HG03159 (cell line): Measurements from ENCODE around the gene MSLN.
"Not testable (repeated sequence)": the region's sequence is repeated elsewhere in the genome, so short reads cannot be mapped to it uniquely, and the experiment has no call there.

Experiments
- ATAC-seq: cut with Tn5 transposase; IDR thresholded peaks from one replicate; pipeline ENCODE4 v1.9.1; 2021; ENCODE audit warnings: mild to moderate bottlenecking, moderate library complexity; ENCODE audit not compliant: unreplicated experiment

MSLN gene

GRCh38 chr16:754121-754607 lies 6.4 kb upstream of the MSLN start:
- not testable (repeated sequence) for ATAC-seq

- no peak for ATAC-seq
Measured at GRCh38 chr16:754656-755055, 5.9 kb upstream of the MSLN start.

GRCh38 chr16:756428-756827 lies 4.1 kb upstream of the MSLN start:
- ATAC-seq: no peak

- no peak for ATAC-seq
Measured at GRCh38 chr16:759110-759910, 1.2 kb upstream of the MSLN start.

- ATAC-seq: no peak
Measured at GRCh38 chr16:760065-760464, 469 bp upstream of the MSLN start.

GRCh38 chr16:761625-762513 lies 1.3 kb downstream of the MSLN start:
- ATAC-seq: no peak

- no peak for ATAC-seq
Measured at GRCh38 chr16:762595-763268, 2.2 kb downstream of the MSLN start.

GRCh38 chr16:763369-764183 lies 3.0 kb downstream of the MSLN start:
- no peak for ATAC-seq

- no peak for ATAC-seq
Measured at GRCh38 chr16:764184-764750, 3.7 kb downstream of the MSLN start.

- ATAC-seq: no peak
Measured at GRCh38 chr16:764848-765487, 4.4 kb downstream of the MSLN start.

- no peak for ATAC-seq
Measured at GRCh38 chr16:765488-765865, 4.9 kb downstream of the MSLN start.

GRCh38 chr16:766008-766819 lies 5.7 kb downstream of the MSLN start:
- no peak for ATAC-seq

- ATAC-seq: no peak
Measured at GRCh38 chr16:766820-767640, 6.5 kb downstream of the MSLN start.

GRCh38 chr16:767743-768235 lies 7.3 kb downstream of the MSLN start:
- no peak for ATAC-seq

- ATAC-seq: no peak
Measured at GRCh38 chr16:768428-768827, 7.9 kb downstream of the MSLN start.

- no peak for ATAC-seq
Measured at GRCh38 chr16:769184-769784, 8.8 kb downstream of the MSLN start.

- ATAC-seq: no peak
Measured at GRCh38 chr16:769934-770333, 9.4 kb downstream of the MSLN start.
